HCT116 (cell line): ENCODE results near the gene CSPG4.

Experiments
- EZH2 ChIP-seq: fragments of 200-600 bp; sonication (generic); IDR thresholded peaks from 2 replicates; pipeline ENCODE4 v1.6.1; 2017; ENCODE audit warnings: antibody characterized with exemption, mixed run types
- POLR2A ChIP-seq: IDR thresholded peaks from 2 replicates; pipeline ENCODE4 v1.7.0; 2011; ENCODE audit warnings: borderline replicate concordance; ENCODE audit not compliant: insufficient read depth, insufficient read length; ENCODE audit errors: extremely low read depth
- REST ChIP-seq: IDR thresholded peaks from 2 replicates; pipeline ENCODE4 v1.6.1; 2012; ENCODE audit warnings: low read depth

- TF ChIP-seq POLR2A, result no peak
- TF ChIP-seq REST, result no peak
- TF ChIP-seq EZH2, result no peak
These were observed 8.3 kb upstream of the CSPG4 start for GRCh38 chr15:75720787-75721479.
